CD14-positive monocyte (primary cell): ENCODE results near the gene CD320. TPM values are rescaled to one million over a fixed set of nuclear protein-coding genes. Genes with fewer than 3 reads are reported as not detected.
A peak's percentile ranks its signal among the peaks of the same experiment; 100 is the strongest.

ENCODE experiments used
- DNase-seq, 3 donors: peaks; one replicate each; pipeline ENCODE4 v3.0.0-alpha.2; 2011 to 2022
- H2AFZ ChIP-seq: 2 replicates; pipeline ENCODE4 v1.6.0; 2012; ENCODE audit warnings: mild to moderate bottlenecking, low read depth, low read length, inconsistent platforms; ENCODE audit not compliant: insufficient read depth, poor library complexity, severe bottlenecking
- H3K27ac ChIP-seq, 2 donors: 1 replicate in 1 of 2; 2 replicates in 1 of 2; pipeline ENCODE4 v1.5.1; 2012 to 2013; ENCODE audit warnings: low read length in 2 of 2, control low read depth in 1 of 2, inconsistent platforms in 1 of 2, low read depth in 1 of 2, mild to moderate bottlenecking in 1 of 2
- H3K27me3 ChIP-seq, 2 donors: one replicate each; pipeline versions ENCODE4 v1.6.0 to v1.6.1; 2011 to 2013; ENCODE audit warnings: low read length in 2 of 2; ENCODE audit not compliant: control insufficient read depth in 2 of 2, insufficient read depth in 2 of 2
- H3K36me3 ChIP-seq, 2 donors: replicated peaks in 1 of 2; 1 replicate in 1 of 2; 2 replicates in 1 of 2; pipeline versions ENCODE4 v1.5.1 to v1.6.1; 2012 to 2013; ENCODE audit warnings: low read length in 2 of 2, control low read depth in 1 of 2, inconsistent platforms in 1 of 2, mild to moderate bottlenecking in 1 of 2; ENCODE audit not compliant: insufficient read depth in 2 of 2, control insufficient read depth in 1 of 2
- H3K4me1 ChIP-seq, 2 donors: 1 replicate in 1 of 2; 2 replicates in 1 of 2; pipeline versions ENCODE4 v1.5.1 to v1.6.1; 2012 to 2013; ENCODE audit warnings: low read length in 2 of 2, control low read depth in 1 of 2, inconsistent platforms in 1 of 2, mild to moderate bottlenecking in 1 of 2, moderate library complexity in 1 of 2; ENCODE audit not compliant: insufficient read depth in 2 of 2, control insufficient read depth in 1 of 2
- H3K4me2 ChIP-seq: replicated peaks from 2 replicates; pipeline ENCODE3; 2012; ENCODE audit warnings: low read length, moderate library complexity, mild to moderate bottlenecking; ENCODE audit not compliant: poor library complexity, severe bottlenecking; ENCODE audit errors: extremely low read depth
- H3K4me3 ChIP-seq, 3 experiments: fragments of 200-600 bp in 1 of 3; sonication (generic) in 1 of 3; replicated peaks in 1 of 3; 1 replicate in 2 of 3; 2 replicates in 1 of 3; pipeline ENCODE4 v1.5.1; 2011 to 2013; ENCODE audit warnings: low read length in 3 of 3, mild to moderate bottlenecking in 3 of 3, control low read depth in 2 of 3, low read depth in 2 of 3, inconsistent platforms in 1 of 3, moderate library complexity in 1 of 3
- H3K79me2 ChIP-seq: 2 replicates; pipeline ENCODE4 v1.6.0; 2012; ENCODE audit warnings: mild to moderate bottlenecking, control low read depth, inconsistent platforms, low read length, moderate library complexity; ENCODE audit not compliant: insufficient read depth
- H3K9ac ChIP-seq: 2 replicates; pipeline ENCODE4 v1.6.0; 2017; ENCODE audit warnings: low read length, mild to moderate bottlenecking; ENCODE audit not compliant: insufficient read depth, poor library complexity, severe bottlenecking
- H3K9me3 ChIP-seq, 2 donors: replicated peaks in 1 of 2; 1 replicate in 1 of 2; 2 replicates in 1 of 2; pipeline versions ENCODE4 v1.5.1 to v1.6.1; 2012 to 2013; ENCODE audit warnings: low read length in 2 of 2, control low read depth in 1 of 2; ENCODE audit not compliant: control insufficient read depth in 1 of 2, insufficient read depth in 1 of 2
- H4K20me1 ChIP-seq: 2 replicates; pipeline ENCODE4 v1.6.0; 2012; ENCODE audit warnings: mild to moderate bottlenecking, low read length, control low read depth, moderate library complexity; ENCODE audit not compliant: insufficient read depth
- H3K27ac Mint-ChIP-seq, 7 donors: one replicate each; pipeline ENCODE4 v1.8.0; 2020; ENCODE audit warnings: mild to moderate bottlenecking in 7 of 7, mixed read lengths in 7 of 7, moderate library complexity in 6 of 7, inconsistent platforms in 2 of 7
- H3K27me3 Mint-ChIP-seq, 3 donors: one replicate each; pipeline ENCODE4 v1.8.0; 2021 to 2022; ENCODE audit warnings: low read depth in 3 of 3, mild to moderate bottlenecking in 3 of 3, mixed read lengths in 3 of 3, moderate library complexity in 3 of 3, inconsistent platforms in 1 of 3
- H3K36me3 Mint-ChIP-seq, 2 donors: one replicate each; pipeline ENCODE4 v1.8.0; 2020; ENCODE audit warnings: mixed read lengths in 2 of 2, inconsistent platforms in 1 of 2, mild to moderate bottlenecking in 1 of 2
- H3K4me1 Mint-ChIP-seq: one replicate; pipeline ENCODE4 v1.8.0; 2020; ENCODE audit warnings: mild to moderate bottlenecking, mixed read lengths
- H3K4me3 Mint-ChIP-seq, 2 donors: one replicate each; pipeline ENCODE4 v1.8.0; 2020; ENCODE audit warnings: mild to moderate bottlenecking in 2 of 2, mixed read lengths in 2 of 2, moderate library complexity in 1 of 2
- H3K9me3 Mint-ChIP-seq, 7 donors: one replicate each; pipeline ENCODE4 v1.8.0; 2020 to 2022; ENCODE audit warnings: mixed read lengths in 7 of 7, mild to moderate bottlenecking in 6 of 7, moderate library complexity in 6 of 7, inconsistent platforms in 2 of 7
- CTCF ChIP-seq: fragments of 200-600 bp; IDR thresholded peaks from one replicate; pipeline ENCODE4 v1.8.0; 2022; ENCODE audit warnings: antibody characterized with exemption, mild to moderate bottlenecking
- WGBS: methylation state at CpG from one replicate; pipeline ENCODE4 v1.1.5; 2013; ENCODE audit warnings: missing lambda C conversion rate; ENCODE audit not compliant: insufficient coverage; 5-methylcytosine and 5-hydroxymethylcytosine counted together
- intact Hi-C, 2 donors: fragments of 100-400 bp; cut with micrococcal nuclease; formaldehyde crosslinking; loops; one replicate each; pipeline versions ENCODE4 v1.15.0 to v1.15.1; 2023
- polyA plus RNA-seq, 3 donors: library from polyadenylated mRNA; depleted of rRNA in 1 of 3; unstranded in 2 of 3; stranded (reverse) in 1 of 3; fragments of 300-500 nt in 2 of 3; fragments of >200 nt in 1 of 3; fragmentation: Illumina TruSeq in 2 of 3; gene quantifications; 1 replicate in 2 of 3; 2 replicates in 1 of 3; pipeline ENCODE4 v1.2.3, GENCODE V29; 2012 to 2021

Gene CD320
- polyA plus RNA-seq, 3 donors: 0.72 to 2.5 (median 1.0) TPM

GRCh38 chr19:8259142-8259921 is 48.8 kb downstream of the CD320 start:
- Mint-ChIP-seq H3K9me3 (peaks cover 0 to 3% (median under 1%) of the 10 kb centered on the region in 7 donors), H3K4me3 (no peak overlapping the region), H3K27ac (peak overlapping the region in 1 of 7 donors; percentile 35), H3K4me1 (peaks cover 2% of the 10 kb centered on the region), H3K27me3 (peaks cover 11 to 31% (median 20%) of the 10 kb centered on the region in 3 donors), H3K36me3 (no peaks in the 10 kb centered on the region)
- no peak overlapping the region for H3K4me2 ChIP-seq
- H4K20me1 ChIP-seq: no peaks in the 10 kb centered on the region
- H3K9me3 ChIP-seq: no peaks in the 10 kb centered on the region
- H3K36me3 ChIP-seq: no peaks in the 10 kb centered on the region
- intact Hi-C loops: loop anchor here (10.0 kb wide), 2 partner anchors 245 to 315 kb away; partner anchors contain the start of gene TIMM44 (in 2 of the 2)
- H3K4me1 ChIP-seq: no peaks in the 10 kb centered on the region
- H3K79me2 ChIP-seq: no peaks in the 10 kb centered on the region
- no peak for TF ChIP-seq CTCF
- no peak overlapping the region for H2AFZ ChIP-seq
- WGBS: 96% methylated on average over 7 of the region's 11 CpGs
- no peak overlapping the region for H3K4me3 ChIP-seq
- DNase-seq: no peak
- no peak overlapping the region for H3K9ac ChIP-seq
- no peak overlapping the region for H3K27ac ChIP-seq
- H3K27me3 ChIP-seq: no peaks in the 10 kb centered on the region

DNA sequence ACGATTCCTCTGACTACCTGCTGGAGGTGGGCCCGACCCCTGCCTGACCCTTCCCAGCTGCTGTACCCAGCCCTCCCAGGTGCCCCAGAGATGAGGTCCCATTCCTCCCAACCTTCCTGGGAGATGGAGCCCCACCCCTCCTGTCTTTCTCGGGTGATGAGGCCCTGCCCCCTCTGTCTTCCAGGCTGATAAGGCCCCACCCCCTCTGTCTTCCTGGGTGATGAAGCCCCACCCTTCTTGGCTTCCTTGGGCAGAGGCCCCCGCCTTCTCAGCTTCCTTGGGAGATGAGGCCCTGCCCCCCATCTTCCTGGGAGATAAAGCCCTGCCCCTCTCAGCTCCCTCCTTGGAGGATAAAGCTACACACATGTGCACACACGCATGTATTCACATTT is 51.1 kb downstream of the CD320 start:
- H3K27ac ChIP-seq: no peak overlapping the region
- no peak overlapping the region for H3K4me3 Mint-ChIP-seq
- H3K4me2 ChIP-seq: no peak overlapping the region
- H2AFZ ChIP-seq: no peak overlapping the region
- WGBS: 67% methylated on average over 2 of the region's 5 CpGs
- H3K4me1 Mint-ChIP-seq: peaks cover 2% of the 10 kb centered on the region
- H3K27ac Mint-ChIP-seq: no peak overlapping the region
- H3K9me3 ChIP-seq: no peaks in the 10 kb centered on the region
- TF ChIP-seq CTCF: no peak
- no peaks in the 10 kb centered on the region for H3K79me2 ChIP-seq
- H3K4me3 ChIP-seq: no peak overlapping the region
- H4K20me1 ChIP-seq: no peaks in the 10 kb centered on the region
- no peaks in the 10 kb centered on the region for H3K36me3 ChIP-seq
- H3K9ac ChIP-seq: no peak overlapping the region
- peaks cover 13 to 29% (median 14%) of the 10 kb centered on the region in 3 donors for H3K27me3 Mint-ChIP-seq
- H3K27me3 ChIP-seq: no peaks in the 10 kb centered on the region
- no peaks in the 10 kb centered on the region for H3K36me3 Mint-ChIP-seq
- DNase-seq: no peak
- no peaks in the 10 kb centered on the region for H3K4me1 ChIP-seq
- intact Hi-C loops: loop anchor here (10.0 kb wide), 2 partner anchors 242 to 312 kb away; partner anchors contain the start of gene TIMM44 (in 2 of the 2)
- peaks cover 0 to 2% (median 0%) of the 10 kb centered on the region in 7 donors for H3K9me3 Mint-ChIP-seq
